Mammary epithelial cell (primary cell): Measurements from ENCODE around the gene ADGRD2.

Experiments
- EZH2 ChIP-seq: IDR thresholded peaks from 2 replicates; pipeline ENCODE4 v1.6.1; 2012; ENCODE audit warnings: low read length, inconsistent platforms, borderline replicate concordance
- TF ChIP-seq, protein P1 (sequence below), 2 donors: IDR thresholded peaks in 1 of 2; conservative IDR thresholded peaks in 1 of 2; 2 replicates each; pipeline ENCODE4 v1.5.1; 2011 to 2012; ENCODE audit warnings: inconsistent platforms in 2 of 2, low read length in 2 of 2, mild to moderate bottlenecking in 2 of 2, control low read depth in 1 of 2, low read depth in 1 of 2; ENCODE audit not compliant: insufficient read depth in 1 of 2; ENCODE audit errors: extremely low read depth in 1 of 2

DNA sequence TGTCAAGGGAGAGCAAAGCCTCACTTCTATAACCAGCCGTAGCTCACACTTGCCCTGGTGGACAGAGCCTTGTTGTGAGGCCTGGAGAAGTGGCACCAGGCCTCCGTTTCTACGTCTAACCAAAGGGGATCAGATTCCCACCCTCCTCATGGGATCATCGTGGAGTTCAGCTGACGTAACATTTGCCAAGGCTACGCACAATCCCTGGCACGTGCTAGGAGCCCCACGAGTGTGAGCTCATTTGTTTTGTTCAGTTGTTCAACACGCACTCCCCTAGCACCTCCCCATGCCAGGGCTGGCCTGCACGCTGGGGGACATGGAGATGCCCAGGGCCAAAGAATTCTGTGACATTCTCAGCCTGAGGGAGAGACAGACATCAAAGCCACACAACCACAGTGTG is 23.1 kb downstream of the ADGRD2 start:
- TF ChIP-seq EZH2: no peak
- TF ChIP-seq, protein P1, sequence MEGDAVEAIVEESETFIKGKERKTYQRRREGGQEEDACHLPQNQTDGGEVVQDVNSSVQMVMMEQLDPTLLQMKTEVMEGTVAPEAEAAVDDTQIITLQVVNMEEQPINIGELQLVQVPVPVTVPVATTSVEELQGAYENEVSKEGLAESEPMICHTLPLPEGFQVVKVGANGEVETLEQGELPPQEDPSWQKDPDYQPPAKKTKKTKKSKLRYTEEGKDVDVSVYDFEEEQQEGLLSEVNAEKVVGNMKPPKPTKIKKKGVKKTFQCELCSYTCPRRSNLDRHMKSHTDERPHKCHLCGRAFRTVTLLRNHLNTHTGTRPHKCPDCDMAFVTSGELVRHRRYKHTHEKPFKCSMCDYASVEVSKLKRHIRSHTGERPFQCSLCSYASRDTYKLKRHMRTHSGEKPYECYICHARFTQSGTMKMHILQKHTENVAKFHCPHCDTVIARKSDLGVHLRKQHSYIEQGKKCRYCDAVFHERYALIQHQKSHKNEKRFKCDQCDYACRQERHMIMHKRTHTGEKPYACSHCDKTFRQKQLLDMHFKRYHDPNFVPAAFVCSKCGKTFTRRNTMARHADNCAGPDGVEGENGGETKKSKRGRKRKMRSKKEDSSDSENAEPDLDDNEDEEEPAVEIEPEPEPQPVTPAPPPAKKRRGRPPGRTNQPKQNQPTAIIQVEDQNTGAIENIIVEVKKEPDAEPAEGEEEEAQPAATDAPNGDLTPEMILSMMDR (conservative IDR thresholded peaks at IDR 0.05 in 1 of 2, IDR thresholded peaks at IDR 0.05 in 1 of 2; ENCODE audit: extremely low read depth in 1 of 2, insufficient read depth in 1 of 2, low read depth in 1 of 2, low read length in 2 of 2): no peak
